Endothelial cell of umbilical vein (primary cell): ENCODE measurements around the gene CMTR1.

Experiments
- EZH2 ChIP-seq: IDR thresholded peaks from 2 replicates; pipeline ENCODE4 v1.6.1; 2012; ENCODE audit warnings: borderline replicate concordance, low read depth, mild to moderate bottlenecking, moderate library complexity, low read length, inconsistent platforms; ENCODE audit not compliant: severe bottlenecking
- POLR2A ChIP-seq: IDR thresholded peaks from 2 replicates; pipeline ENCODE4 v1.6.1; 2012; ENCODE audit warnings: low read depth, mild to moderate bottlenecking, control low read depth, low read length
- TF ChIP-seq, protein P1 (sequence below), 2 donors: IDR thresholded peaks; 1 replicate in 1 of 2; 2 replicates in 1 of 2; pipeline ENCODE4 v1.5.1; 2011; ENCODE audit warnings: low read length in 2 of 2, mild to moderate bottlenecking in 2 of 2, moderate library complexity in 2 of 2, control low read depth in 1 of 2, inconsistent platforms in 1 of 2, low read depth in 1 of 2; ENCODE audit not compliant: insufficient read depth in 1 of 2; ENCODE audit errors: extremely low read depth in 1 of 2

GRCh38 chr6:37480118-37480736, 47.2 kb downstream of the CMTR1 start:
- TF ChIP-seq, protein P1, sequence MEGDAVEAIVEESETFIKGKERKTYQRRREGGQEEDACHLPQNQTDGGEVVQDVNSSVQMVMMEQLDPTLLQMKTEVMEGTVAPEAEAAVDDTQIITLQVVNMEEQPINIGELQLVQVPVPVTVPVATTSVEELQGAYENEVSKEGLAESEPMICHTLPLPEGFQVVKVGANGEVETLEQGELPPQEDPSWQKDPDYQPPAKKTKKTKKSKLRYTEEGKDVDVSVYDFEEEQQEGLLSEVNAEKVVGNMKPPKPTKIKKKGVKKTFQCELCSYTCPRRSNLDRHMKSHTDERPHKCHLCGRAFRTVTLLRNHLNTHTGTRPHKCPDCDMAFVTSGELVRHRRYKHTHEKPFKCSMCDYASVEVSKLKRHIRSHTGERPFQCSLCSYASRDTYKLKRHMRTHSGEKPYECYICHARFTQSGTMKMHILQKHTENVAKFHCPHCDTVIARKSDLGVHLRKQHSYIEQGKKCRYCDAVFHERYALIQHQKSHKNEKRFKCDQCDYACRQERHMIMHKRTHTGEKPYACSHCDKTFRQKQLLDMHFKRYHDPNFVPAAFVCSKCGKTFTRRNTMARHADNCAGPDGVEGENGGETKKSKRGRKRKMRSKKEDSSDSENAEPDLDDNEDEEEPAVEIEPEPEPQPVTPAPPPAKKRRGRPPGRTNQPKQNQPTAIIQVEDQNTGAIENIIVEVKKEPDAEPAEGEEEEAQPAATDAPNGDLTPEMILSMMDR (IDR thresholded peaks at IDR 0.05; ENCODE audit: extremely low read depth in 1 of 2, insufficient read depth in 1 of 2, low read depth in 1 of 2, low read length in 2 of 2), result no peak
- TF ChIP-seq POLR2A, result no peak
- TF ChIP-seq EZH2, result no peak
